Transverse colon (tissue), 4 donors: ENCODE data around the gene OR2A1.
"Not testable (repeated sequence)": the region's sequence is repeated elsewhere in the genome, so short reads cannot be mapped to it uniquely, and the experiment has no call there.

Source experiments
- POLR2A ChIP-seq: fragments of 450-650 bp; IDR thresholded peaks from one replicate; pipeline ENCODE4 v1.6.1; 2016; ENCODE audit warnings: antibody characterized with exemption, mild to moderate bottlenecking, moderate library complexity
- POLR2AphosphoS5 ChIP-seq, 3 donors: sonication (generic); formaldehyde crosslinking; IDR thresholded peaks; one replicate each; pipeline ENCODE4 v1.6.1; 2016; ENCODE audit warnings: antibody characterized with exemption in 3 of 3
- TF ChIP-seq, protein P1 (sequence below), 5 experiments: fragments of 200-600 bp in 3 of 5; fragments of 450-650 bp in 2 of 5; sonication (generic) in 3 of 5; IDR thresholded peaks; 1 replicate in 2 of 5; 2 replicates in 3 of 5; pipeline ENCODE4 v1.5.1; 2016 to 2017; ENCODE audit warnings: antibody characterized with exemption in 5 of 5, inconsistent platforms in 3 of 5, mild to moderate bottlenecking in 2 of 5, moderate library complexity in 1 of 5

DNA sequence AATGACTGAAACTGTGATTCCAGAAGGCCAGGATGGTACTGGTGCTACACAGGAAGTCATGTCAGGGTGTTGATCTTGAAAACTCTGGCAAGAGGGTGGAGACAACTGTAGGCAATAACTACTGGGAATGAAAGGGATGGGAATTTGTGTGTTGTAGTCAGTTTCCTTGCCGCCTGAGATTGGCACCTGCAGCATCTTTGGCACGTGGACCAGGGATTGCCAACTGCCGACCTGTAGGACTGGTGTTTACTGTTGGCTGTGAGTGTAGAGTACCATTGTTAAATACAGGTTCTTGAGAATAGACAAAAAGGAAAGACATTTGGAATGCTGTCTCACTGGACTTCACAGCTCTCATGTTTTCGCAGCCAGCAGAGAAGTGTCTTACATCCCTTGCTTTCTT is 11.1 kb downstream of the OR2A1 start:
- TF ChIP-seq, protein P1, sequence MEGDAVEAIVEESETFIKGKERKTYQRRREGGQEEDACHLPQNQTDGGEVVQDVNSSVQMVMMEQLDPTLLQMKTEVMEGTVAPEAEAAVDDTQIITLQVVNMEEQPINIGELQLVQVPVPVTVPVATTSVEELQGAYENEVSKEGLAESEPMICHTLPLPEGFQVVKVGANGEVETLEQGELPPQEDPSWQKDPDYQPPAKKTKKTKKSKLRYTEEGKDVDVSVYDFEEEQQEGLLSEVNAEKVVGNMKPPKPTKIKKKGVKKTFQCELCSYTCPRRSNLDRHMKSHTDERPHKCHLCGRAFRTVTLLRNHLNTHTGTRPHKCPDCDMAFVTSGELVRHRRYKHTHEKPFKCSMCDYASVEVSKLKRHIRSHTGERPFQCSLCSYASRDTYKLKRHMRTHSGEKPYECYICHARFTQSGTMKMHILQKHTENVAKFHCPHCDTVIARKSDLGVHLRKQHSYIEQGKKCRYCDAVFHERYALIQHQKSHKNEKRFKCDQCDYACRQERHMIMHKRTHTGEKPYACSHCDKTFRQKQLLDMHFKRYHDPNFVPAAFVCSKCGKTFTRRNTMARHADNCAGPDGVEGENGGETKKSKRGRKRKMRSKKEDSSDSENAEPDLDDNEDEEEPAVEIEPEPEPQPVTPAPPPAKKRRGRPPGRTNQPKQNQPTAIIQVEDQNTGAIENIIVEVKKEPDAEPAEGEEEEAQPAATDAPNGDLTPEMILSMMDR (IDR thresholded peaks at IDR 0.05): not testable (repeated sequence)
- not testable (repeated sequence) for TF ChIP-seq POLR2AphosphoS5 (IDR thresholded peaks at IDR 0.05); POLR2A
